ENCODE data around the gene GLYATL3.

- TF ChIP-seq CTCF (IDR thresholded peaks at IDR 0.05) = no peak
- no peak for TF ChIP-seq FOXM1 (IDR thresholded peaks at IDR 0.05; ENCODE audit: low read depth)
- no peak for TF ChIP-seq EP300 (IDR thresholded peaks at IDR 0.05; ENCODE audit: borderline replicate concordance in 1 of 2, low read depth in 1 of 2, low read length in 1 of 2)
- TF ChIP-seq POLR2AphosphoS5 (IDR thresholded peaks at IDR 0.05; ENCODE audit: low read depth, low read length) = no peak
- no peak for TF ChIP-seq CHD2 (IDR thresholded peaks at IDR 0.05; ENCODE audit: low read length, partially characterized antibody)
- TF ChIP-seq EZH2phosphoT487 (IDR thresholded peaks at IDR 0.05; ENCODE audit: borderline replicate concordance, low read depth) = no peak
- no peak for TF ChIP-seq NRF1 (IDR thresholded peaks at IDR 0.05; ENCODE audit: low read depth, low read length)
- no peak for TF ChIP-seq RAD21 (IDR thresholded peaks at IDR 0.05; ENCODE audit: low read length)
- TF ChIP-seq MAX (IDR thresholded peaks at IDR 0.05; ENCODE audit: low read depth) = no peak
- no peak for TF ChIP-seq RXRA (IDR thresholded peaks at IDR 0.05; ENCODE audit: borderline replicate concordance, low read depth)
- TF ChIP-seq JUND (IDR thresholded peaks at IDR 0.05) = no peak
- no peak for TF ChIP-seq FOXJ3 (CRISPR knock-in tag; IDR thresholded peaks at IDR 0.05)
- TF ChIP-seq USF2 (IDR thresholded peaks at IDR 0.05; ENCODE audit: borderline replicate concordance, low read depth, low read length) = no peak
Observed at GRCh38 chr6:49457771-49458170, 42.0 kb upstream of the GLYATL3 start.

All from SK-N-SH (cell line).